Esophagus squamous epithelium (tissue), 5 donors: ENCODE measurements around the gene PLEKHN1. TPM values are rescaled to one million over a fixed set of nuclear protein-coding genes. Genes with fewer than 3 reads are reported as not detected.

Experiments
- DNase-seq: peaks from one replicate; lab custom pipeline; 2025; lab: John Stamatoyannopoulos, UW
- H3K27ac ChIP-seq, 4 donors: fragments of 200-600 bp; sonication (generic); one replicate each; pipeline ENCODE4 v1.5.1; 2016 to 2019; ENCODE audit warnings: mild to moderate bottlenecking in 1 of 4
- H3K27me3 ChIP-seq, 4 donors: fragments of 200-600 bp; sonication (generic); 1 replicate in 3 of 4; 2 replicates in 1 of 4; pipeline versions ENCODE4 v1.5.1 to v1.6.0; 2017 to 2021; ENCODE audit warnings: antibody characterized with exemption in 1 of 4
- H3K36me3 ChIP-seq, 3 donors: fragments of 200-600 bp; sonication (generic); one replicate each; pipeline ENCODE4 v1.5.1; 2016 to 2019
- H3K4me1 ChIP-seq, 3 donors: fragments of 200-600 bp; sonication (generic); one replicate each; pipeline ENCODE4 v1.5.1; 2017 to 2019
- H3K4me3 ChIP-seq, 4 donors: fragments of 200-600 bp; sonication (generic); 1 replicate in 3 of 4; 2 replicates in 1 of 4; pipeline ENCODE4 v1.5.1; 2016 to 2019; ENCODE audit warnings: mild to moderate bottlenecking in 2 of 4, moderate library complexity in 1 of 4
- H3K9me3 ChIP-seq, 3 donors: fragments of 200-600 bp; sonication (generic); one replicate each; pipeline ENCODE4 v1.5.1; 2016 to 2019
- POLR2A ChIP-seq, 4 donors: fragments of 450-650 bp; IDR thresholded peaks; one replicate each; pipeline ENCODE4 v1.6.1; 2017; ENCODE audit warnings: antibody characterized with exemption in 4 of 4, mild to moderate bottlenecking in 4 of 4, moderate library complexity in 3 of 4
- WGBS, 2 donors: methylation state at CpG; one replicate each; pipeline ENCODE4 v1.1.5; 2018; 5-methylcytosine and 5-hydroxymethylcytosine counted together
- intact Hi-C: fragments of 100-400 bp; cut with DNase I; formaldehyde crosslinking; loops from one replicate; pipeline ENCODE4 v1.15.0; 2022
- total RNA-seq, 4 donors: library from RNA; depleted of rRNA; stranded (reverse); fragments of >200 nt; gene quantifications; one replicate each; pipeline ENCODE4 v1.1.0, GENCODE V29; 2016
- TF ChIP-seq, protein P1 (sequence below), 6 experiments: fragments of 450-650 bp in 4 of 6; fragments of 200-600 bp in 2 of 6; sonication (generic) in 2 of 6; IDR thresholded peaks; one replicate each; pipeline ENCODE4 v1.5.1; 2016 to 2019; ENCODE audit warnings: antibody characterized with exemption in 6 of 6, mild to moderate bottlenecking in 4 of 6, moderate library complexity in 4 of 6
- donor health status: DM: yes; HTN: yes; CAD: no.

The PLEKHN1 gene, protein sequence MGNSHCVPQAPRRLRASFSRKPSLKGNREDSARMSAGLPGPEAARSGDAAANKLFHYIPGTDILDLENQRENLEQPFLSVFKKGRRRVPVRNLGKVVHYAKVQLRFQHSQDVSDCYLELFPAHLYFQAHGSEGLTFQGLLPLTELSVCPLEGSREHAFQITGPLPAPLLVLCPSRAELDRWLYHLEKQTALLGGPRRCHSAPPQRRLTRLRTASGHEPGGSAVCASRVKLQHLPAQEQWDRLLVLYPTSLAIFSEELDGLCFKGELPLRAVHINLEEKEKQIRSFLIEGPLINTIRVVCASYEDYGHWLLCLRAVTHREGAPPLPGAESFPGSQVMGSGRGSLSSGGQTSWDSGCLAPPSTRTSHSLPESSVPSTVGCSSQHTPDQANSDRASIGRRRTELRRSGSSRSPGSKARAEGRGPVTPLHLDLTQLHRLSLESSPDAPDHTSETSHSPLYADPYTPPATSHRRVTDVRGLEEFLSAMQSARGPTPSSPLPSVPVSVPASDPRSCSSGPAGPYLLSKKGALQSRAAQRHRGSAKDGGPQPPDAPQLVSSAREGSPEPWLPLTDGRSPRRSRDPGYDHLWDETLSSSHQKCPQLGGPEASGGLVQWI
- total RNA-seq, result 10 to 100 TPM; 16.8 to 39.6 (median 23.4) TPM

DNA sequence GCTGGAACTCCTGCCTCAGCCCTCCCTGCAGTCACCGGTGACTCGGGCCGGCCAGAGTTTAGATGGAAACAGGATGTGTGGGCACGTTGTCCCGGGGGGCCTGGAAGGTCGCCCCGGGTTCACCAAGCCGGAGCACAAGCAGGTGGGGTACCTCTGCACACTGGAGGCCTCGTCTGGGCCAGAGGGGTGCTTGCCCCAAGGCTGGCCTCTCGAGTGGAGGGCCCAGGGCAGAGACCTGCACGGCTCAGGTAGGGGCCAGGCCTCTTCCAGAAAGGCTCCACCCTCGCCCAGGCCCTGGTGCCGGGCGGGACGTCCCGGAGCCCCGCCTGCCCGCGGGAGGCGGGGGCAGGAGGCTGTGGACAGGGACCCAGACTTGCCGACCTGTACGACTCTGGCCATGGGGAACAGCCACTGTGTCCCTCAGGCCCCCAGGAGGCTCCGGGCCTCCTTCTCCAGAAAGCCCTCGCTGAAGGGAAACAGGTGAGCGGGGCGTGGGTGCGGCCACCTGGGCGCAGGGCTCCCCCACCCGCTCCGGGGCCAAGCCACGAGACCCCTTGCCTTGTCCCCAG is at the start of gene PLEKHN1:
Gene PLEKHN1 (plus strand): TSS at position 348 of the 569 bp plus-strand sequence. CDS start 50 bp downstream, at position 398.
- WGBS, 2 donors, result no CpG with 5 or more reads among the region's 31 CpGs
- DNase-seq, result no peak
- H3K27me3 ChIP-seq, result peaks cover 0 to 32% (median 3%) of the 10 kb centered on the region in 4 donors
- H3K4me3 ChIP-seq, result peak within 1 kb of the TSS; percentile 72 to 83 (median 74)
- H3K36me3 ChIP-seq, result peaks cover 0 to 34% (median 10%) of the 10 kb centered on the region in 3 donors
- TF ChIP-seq POLR2A (IDR thresholded peaks at IDR 0.05), result peak in 1 of 4 donors; percentile 46
- TF ChIP-seq, protein P1, sequence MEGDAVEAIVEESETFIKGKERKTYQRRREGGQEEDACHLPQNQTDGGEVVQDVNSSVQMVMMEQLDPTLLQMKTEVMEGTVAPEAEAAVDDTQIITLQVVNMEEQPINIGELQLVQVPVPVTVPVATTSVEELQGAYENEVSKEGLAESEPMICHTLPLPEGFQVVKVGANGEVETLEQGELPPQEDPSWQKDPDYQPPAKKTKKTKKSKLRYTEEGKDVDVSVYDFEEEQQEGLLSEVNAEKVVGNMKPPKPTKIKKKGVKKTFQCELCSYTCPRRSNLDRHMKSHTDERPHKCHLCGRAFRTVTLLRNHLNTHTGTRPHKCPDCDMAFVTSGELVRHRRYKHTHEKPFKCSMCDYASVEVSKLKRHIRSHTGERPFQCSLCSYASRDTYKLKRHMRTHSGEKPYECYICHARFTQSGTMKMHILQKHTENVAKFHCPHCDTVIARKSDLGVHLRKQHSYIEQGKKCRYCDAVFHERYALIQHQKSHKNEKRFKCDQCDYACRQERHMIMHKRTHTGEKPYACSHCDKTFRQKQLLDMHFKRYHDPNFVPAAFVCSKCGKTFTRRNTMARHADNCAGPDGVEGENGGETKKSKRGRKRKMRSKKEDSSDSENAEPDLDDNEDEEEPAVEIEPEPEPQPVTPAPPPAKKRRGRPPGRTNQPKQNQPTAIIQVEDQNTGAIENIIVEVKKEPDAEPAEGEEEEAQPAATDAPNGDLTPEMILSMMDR (IDR thresholded peaks at IDR 0.05), result no peak
- peak within 1 kb of the TSS; percentile 91 to 99 (median 98) for H3K27ac ChIP-seq
- intact Hi-C loops, result no loop called here
- H3K9me3 ChIP-seq, result no peaks in the 10 kb centered on the region
- peaks cover 28 to 81% (median 35%) of the 10 kb centered on the region in 3 donors for H3K4me1 ChIP-seq

DNA sequence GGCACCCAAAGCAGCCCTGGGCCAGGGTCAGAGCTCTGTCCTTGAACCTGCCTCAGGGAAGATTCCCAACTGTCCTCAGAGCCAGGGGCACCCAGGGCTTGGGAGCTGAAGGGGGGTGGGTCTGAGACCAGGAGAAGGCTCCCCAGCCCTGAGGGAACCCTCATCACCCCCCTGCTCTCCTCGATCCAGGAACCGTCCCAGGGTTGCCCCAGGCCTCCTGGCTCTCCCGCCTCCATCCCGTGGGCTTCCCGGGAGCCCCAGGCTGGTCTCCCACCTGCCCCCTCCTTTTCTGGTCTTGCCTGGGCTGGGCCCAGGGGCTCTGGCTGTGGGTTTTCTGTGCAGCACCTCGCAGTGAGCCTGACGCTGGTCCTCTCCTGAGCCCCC is 49.2 kb upstream of the PLEKHN1 start:
- Histone ChIP-seq H3K4me3 (no peak overlapping the region), H3K36me3 (no peaks in the 10 kb centered on the region), H3K27me3 (peaks cover 16 to 100% (median 25%) of the 10 kb centered on the region in 4 donors), H3K4me1 (peaks cover 18 to 37% (median 18%) of the 10 kb centered on the region in 3 donors), H3K27ac (no peak overlapping the region), H3K9me3 (no peaks in the 10 kb centered on the region)
- 20 to 31% methylated on average over 5 to 6 of the region's 7 CpGs for WGBS, 2 donors
- intact Hi-C loops, result no loop called here
- DNase-seq, result no peak
- no peak for TF ChIP-seq POLR2A (IDR thresholded peaks at IDR 0.05)
- TF ChIP-seq, protein P1 (IDR thresholded peaks at IDR 0.05), result no peak

DNA sequence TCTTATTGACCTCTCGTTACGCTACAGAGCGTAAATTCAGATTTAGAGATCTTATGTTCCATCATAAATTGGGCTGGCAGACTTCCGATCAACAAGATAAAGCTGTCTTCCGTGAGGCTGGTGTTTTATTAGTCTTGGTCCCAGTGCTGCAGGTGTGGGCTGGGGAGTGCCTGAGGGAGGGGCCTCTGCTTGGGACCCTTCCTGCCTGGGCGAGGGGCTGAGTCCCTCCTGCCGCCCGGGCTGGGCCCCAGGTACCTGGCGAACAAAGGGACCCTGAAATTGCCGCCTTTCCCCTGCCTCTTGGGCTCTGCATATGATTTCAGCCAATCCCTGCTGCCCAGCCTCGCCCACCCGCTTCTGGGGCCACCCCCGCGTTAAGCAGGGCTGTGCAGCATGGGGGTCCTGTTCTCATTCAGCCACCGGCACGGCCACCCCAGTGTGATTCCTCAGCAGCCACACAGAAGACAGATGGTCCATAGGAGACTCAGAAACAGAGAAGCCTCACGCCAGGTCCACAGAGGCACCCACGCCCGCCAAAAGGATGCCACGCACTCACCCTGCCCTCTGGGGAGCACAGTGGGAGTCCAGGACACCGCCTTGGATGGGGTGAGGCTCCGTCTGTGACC is 48.7 kb upstream of the PLEKHN1 start:
- peaks cover 17 to 100% (median 27%) of the 10 kb centered on the region in 4 donors for H3K27me3 ChIP-seq
- H3K4me3 ChIP-seq, result no peak overlapping the region
- WGBS, 2 donors, result 35 to 61% methylated on average over 4 to 12 of the region's 22 CpGs
- no peak for TF ChIP-seq POLR2A (IDR thresholded peaks at IDR 0.05)
- TF ChIP-seq, protein P1 (IDR thresholded peaks at IDR 0.05), result no peak
- no peak for DNase-seq
- intact Hi-C loops, result no loop called here
- H3K27ac ChIP-seq, result no peak overlapping the region
- H3K9me3 ChIP-seq, result no peaks in the 10 kb centered on the region
- H3K4me1 ChIP-seq, result peaks cover 18 to 33% (median 18%) of the 10 kb centered on the region in 3 donors
- H3K36me3 ChIP-seq, result no peaks in the 10 kb centered on the region

DNA sequence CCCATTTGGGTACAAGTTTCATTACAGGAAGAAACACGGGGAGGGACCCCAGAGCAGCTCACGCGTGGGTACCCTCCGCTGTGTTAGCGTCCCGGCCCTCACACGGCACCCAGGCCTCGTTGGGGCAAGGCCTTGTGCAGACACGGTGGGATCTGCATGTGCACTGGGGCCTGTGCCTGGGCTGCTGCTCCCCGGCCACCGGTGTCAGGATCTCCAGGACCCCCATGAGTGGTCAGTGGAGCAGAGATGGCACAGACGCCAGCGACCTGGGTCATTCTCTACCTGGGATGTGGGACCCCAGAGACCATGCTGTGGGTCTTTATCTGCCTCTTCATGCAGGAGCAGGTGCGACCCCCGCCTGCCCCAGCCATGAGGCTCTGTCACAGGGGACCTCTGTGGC is 47.9 kb upstream of the PLEKHN1 start:
- H3K27me3 ChIP-seq, result peaks cover 20 to 100% (median 30%) of the 10 kb centered on the region in 4 donors
- no peaks in the 10 kb centered on the region for H3K9me3 ChIP-seq
- peaks cover 22 to 40% (median 22%) of the 10 kb centered on the region in 3 donors for H3K4me1 ChIP-seq
- no peak overlapping the region for H3K27ac ChIP-seq
- TF ChIP-seq POLR2A (IDR thresholded peaks at IDR 0.05), result no peak
- TF ChIP-seq, protein P1 (IDR thresholded peaks at IDR 0.05), result no peak
- WGBS, 2 donors, result 40% methylated on average over 2 of the region's 15 CpGs; no CpG with 5 or more reads in 1 of the 2 donors
- no peak overlapping the region for H3K4me3 ChIP-seq
- intact Hi-C loops, result no loop called here
- no peak for DNase-seq
- H3K36me3 ChIP-seq, result no peaks in the 10 kb centered on the region
